Ovary (tissue), 9 donors: ENCODE results near the gene SURF4. TPM values are rescaled to one million over a fixed set of nuclear protein-coding genes. Genes with fewer than 3 reads are reported as not detected.

Source experiments
- DNase-seq, 5 donors: peaks; one replicate each; pipeline ENCODE4 v3.0.0-alpha.2; 2019 to 2020
- H3K27ac ChIP-seq, 2 donors: fragments of 200-600 bp; one replicate each; pipeline versions ENCODE4 v1.5.1 to v1.8.0; 2019 to 2022
- H3K27me3 ChIP-seq: fragments of 200-600 bp; one replicate; pipeline ENCODE4 v1.8.0; 2022
- H3K36me3 ChIP-seq: fragments of 200-600 bp; sonication (generic); one replicate; pipeline ENCODE4 v1.5.1; 2019
- H3K4me1 ChIP-seq: one replicate; pipeline ENCODE4 v1.8.1; 2013; ENCODE audit warnings: mild to moderate bottlenecking, moderate library complexity; ENCODE audit not compliant: insufficient read depth
- H3K4me3 ChIP-seq: fragments of 200-600 bp; sonication (generic); one replicate; pipeline ENCODE4 v1.5.1; 2017
- H3K9me3 ChIP-seq, 2 donors: fragments of 200-600 bp in 1 of 2; sonication (generic) in 1 of 2; one replicate each; pipeline versions ENCODE4 v1.5.1 to v1.8.1; 2013 to 2019; ENCODE audit warnings: mild to moderate bottlenecking in 1 of 2, moderate library complexity in 1 of 2
- CTCF ChIP-seq, 3 donors: fragments of 450-650 bp in 2 of 3; fragments of 200-600 bp in 1 of 3; IDR thresholded peaks; one replicate each; pipeline versions ENCODE4 v1.5.1 to v1.8.0; 2016 to 2022; ENCODE audit warnings: antibody characterized with exemption in 3 of 3, mild to moderate bottlenecking in 1 of 3
- EP300 ChIP-seq: sonication (generic); formaldehyde crosslinking; IDR thresholded peaks from one replicate; pipeline ENCODE4 v1.6.1; 2017; ENCODE audit warnings: antibody characterized with exemption
- POLR2A ChIP-seq: fragments of 450-650 bp; IDR thresholded peaks from one replicate; pipeline ENCODE4 v1.6.1; 2017; ENCODE audit warnings: antibody characterized with exemption, mild to moderate bottlenecking, moderate library complexity
- WGBS, 3 donors: extraction: QIAGEN DNeasy Blood & Tissue Kit in 1 of 3; methylation state at CpG; one replicate each; pipeline versions ENCODE4 v1.1.5 to v1.1.7; 2013 to 2017; 5-methylcytosine and 5-hydroxymethylcytosine counted together
- intact Hi-C, 4 donors: fragments of 100-400 bp; cut with DNase I; formaldehyde crosslinking; loops; one replicate each; pipeline versions ENCODE4 v1.11.0 to v1.15.1; 2022 to 2023
- polyA plus RNA-seq, 2 donors: library from polyadenylated mRNA; stranded (reverse); fragments of 200-250 nt in 1 of 2; fragments of 350-450 nt in 1 of 2; fragmentation: Illumina TruSeq in 1 of 2; extraction: RNeasy Lipid Tissue Mini Kit (QIAGEN cat#74804) in 1 of 2; gene quantifications; one replicate each; pipeline ENCODE4 v1.2.3, GENCODE V29; 2013 to 2014
- total RNA-seq, 7 donors: library from RNA; depleted of rRNA in 2 of 7; stranded (reverse); fragments of >200 nt in 2 of 7; fragmentation: NEBNext Ultra II Directional in 3 of 7; extraction: Animal tissue kit (Norgen Biotek cat#: 25700) in 3 of 7; gene quantifications; one replicate each; pipeline versions ENCODE4 v1.1.0 to v1.2.4, GENCODE V29; 2016 to 2023
- donor health status: DM: no; HTN: no; CAD: no; lungs with moderate emphysema.
- donor health status: DM: no; HTN: no; CAD: no.
- donor health status: Bipolar disorder and iron deficiency.
- donor health status: DM: yes; HTN: yes; CAD: no.
- donor health status: DM: no; HTN: no; CAD: no.
- donor health status: DM: yes; HTN: yes; CAD: no.

SURF4 gene
- total and polyA plus RNA-seq, 9 donors = 58.7 to 165 (median 107) TPM

GRCh38 chr9:133400292-133400691 is 24.4 kb upstream of the SURF4 start:
- TF ChIP-seq CTCF (IDR thresholded peaks at IDR 0.05) (no peak), EP300 (no peak)
- no peak for DNase-seq
- no peaks in the 10 kb centered on the region for H3K27me3 ChIP-seq
- intact Hi-C loops = loop anchor here in 3 of 4 donors (5.0 to 10.0 kb wide), 3 partner anchors 87 to 325 kb away; no protein-coding TSS in a partner anchor
- no peaks in the 10 kb centered on the region for H3K36me3 ChIP-seq
- 84 to 91% (median 86%) methylated on average over 11 to 12 of the region's 12 CpGs for WGBS, 3 donors
- no peak overlapping the region for H3K27ac ChIP-seq
- no peaks in the 10 kb centered on the region for H3K9me3 ChIP-seq
- no peak overlapping the region for H3K4me3 ChIP-seq
- H3K4me1 ChIP-seq = no peaks in the 10 kb centered on the region

- no peaks in the 10 kb centered on the region for H3K36me3 ChIP-seq
- intact Hi-C loops = no loop called here
- no peaks in the 10 kb centered on the region for H3K4me1 ChIP-seq
- no peak for DNase-seq
- no peaks in the 10 kb centered on the region for H3K27me3 ChIP-seq
- 51 to 61% (median 52%) methylated on average over 9 of the region's 9 CpGs for WGBS, 3 donors
- H3K27ac ChIP-seq = no peak overlapping the region
- no peak for TF ChIP-seq POLR2A
- no peak for TF ChIP-seq EP300
- TF ChIP-seq CTCF (IDR thresholded peaks at IDR 0.05) = no peak
- H3K4me3 ChIP-seq = no peak overlapping the region
- H3K9me3 ChIP-seq = no peaks in the 10 kb centered on the region
Observed at GRCh38 chr9:133397895-133398294, 22.0 kb upstream of the SURF4 start.

GRCh38 chr9:133397370-133397769 is 21.5 kb upstream of the SURF4 start:
- WGBS, 3 donors = 69 to 79% (median 78%) methylated on average over 6 of the region's 6 CpGs
- intact Hi-C loops = no loop called here
- DNase-seq = no peak
- Histone ChIP-seq H3K4me1 (no peaks in the 10 kb centered on the region), H3K27me3 (no peaks in the 10 kb centered on the region), H3K36me3 (no peaks in the 10 kb centered on the region), H3K27ac (no peak overlapping the region), H3K9me3 (no peaks in the 10 kb centered on the region), H3K4me3 (no peak overlapping the region)
- TF ChIP-seq POLR2A (no peak), CTCF (IDR thresholded peaks at IDR 0.05) (no peak), EP300 (no peak)

- intact Hi-C loops = no loop called here
- no peaks in the 10 kb centered on the region for H3K4me1 ChIP-seq
- H3K4me3 ChIP-seq = no peak overlapping the region
- no peaks in the 10 kb centered on the region for H3K36me3 ChIP-seq
- no peaks in the 10 kb centered on the region for H3K27me3 ChIP-seq
- no peak for DNase-seq
- 17 to 29% (median 20%) methylated on average over 14 of the region's 14 CpGs for WGBS, 3 donors
- no peak overlapping the region for H3K27ac ChIP-seq
- TF ChIP-seq POLR2A (no peak), EP300 (no peak), CTCF (IDR thresholded peaks at IDR 0.05) (no peak)
- H3K9me3 ChIP-seq = no peaks in the 10 kb centered on the region
Observed at GRCh38 chr9:133396952-133397351, 21.1 kb upstream of the SURF4 start.
